ENCODE data around the gene SYDE2. TPM values are rescaled to one million over a fixed set of nuclear protein-coding genes. Genes with fewer than 3 reads are reported as not detected.

The SYDE2 gene
- total and polyA plus RNA-seq, 2 experiments from 2014 or later = 5.8 to 20.1 TPM

DNA sequence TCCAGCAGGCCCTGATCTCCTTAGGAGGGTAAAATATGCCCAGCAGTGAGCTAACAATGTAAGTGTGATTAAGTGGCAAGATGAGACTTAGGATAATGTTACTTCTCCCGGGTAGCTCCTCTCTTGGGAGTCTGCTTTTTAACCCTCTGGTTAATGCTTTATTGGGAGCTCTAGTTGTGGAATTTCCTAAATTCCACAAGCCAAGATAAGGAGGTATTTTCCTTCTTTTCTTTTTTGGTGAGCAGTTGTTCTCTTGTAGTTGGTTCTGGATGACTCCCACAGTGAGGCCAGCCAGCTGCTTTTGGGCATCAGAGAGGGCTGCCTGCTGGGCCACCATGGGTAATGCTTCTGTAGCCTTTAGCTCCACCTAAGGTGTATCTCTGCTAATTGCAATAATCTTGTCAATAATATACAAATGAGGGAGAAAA is 39.4 kb upstream of the SYDE2 start:
- ATAC-seq (peak; percentile 95), DNase-seq (ENCODE audit: low spot score) (peak; percentile 69)
- H2AFZ ChIP-seq = peak overlapping the region; percentile 75; the same call in 1 of the 2 replicates
- Mint-ChIP-seq H3K9me3 (no peaks in the 10 kb centered on the region), H3K4me1 (peaks cover 26% of the 10 kb centered on the region), H3K27me3 (ENCODE audit: insufficient read depth, low read depth, poor library complexity) (no peaks in the 10 kb centered on the region), H3K36me3 (ENCODE audit: low read depth) (no peaks in the 10 kb centered on the region), H3K27ac (no peak overlapping the region), H3K4me3 (no peak overlapping the region)
- H3K27me3 ChIP-seq (ENCODE audit: insufficient read depth) = no peaks in the 10 kb centered on the region
- no peaks in the 10 kb centered on the region for H3K36me3 ChIP-seq (ENCODE audit: insufficient read depth)
- H4K20me1 ChIP-seq (replicated peaks; ENCODE audit: insufficient read depth) = no peaks in the 10 kb centered on the region
- TF ChIP-seq, protein P1, sequence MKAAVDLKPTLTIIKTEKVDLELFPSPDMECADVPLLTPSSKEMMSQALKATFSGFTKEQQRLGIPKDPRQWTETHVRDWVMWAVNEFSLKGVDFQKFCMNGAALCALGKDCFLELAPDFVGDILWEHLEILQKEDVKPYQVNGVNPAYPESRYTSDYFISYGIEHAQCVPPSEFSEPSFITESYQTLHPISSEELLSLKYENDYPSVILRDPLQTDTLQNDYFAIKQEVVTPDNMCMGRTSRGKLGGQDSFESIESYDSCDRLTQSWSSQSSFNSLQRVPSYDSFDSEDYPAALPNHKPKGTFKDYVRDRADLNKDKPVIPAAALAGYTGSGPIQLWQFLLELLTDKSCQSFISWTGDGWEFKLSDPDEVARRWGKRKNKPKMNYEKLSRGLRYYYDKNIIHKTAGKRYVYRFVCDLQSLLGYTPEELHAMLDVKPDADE (IDR thresholded peaks at IDR 0.05) = no peak
- TF ChIP-seq, protein P2, sequence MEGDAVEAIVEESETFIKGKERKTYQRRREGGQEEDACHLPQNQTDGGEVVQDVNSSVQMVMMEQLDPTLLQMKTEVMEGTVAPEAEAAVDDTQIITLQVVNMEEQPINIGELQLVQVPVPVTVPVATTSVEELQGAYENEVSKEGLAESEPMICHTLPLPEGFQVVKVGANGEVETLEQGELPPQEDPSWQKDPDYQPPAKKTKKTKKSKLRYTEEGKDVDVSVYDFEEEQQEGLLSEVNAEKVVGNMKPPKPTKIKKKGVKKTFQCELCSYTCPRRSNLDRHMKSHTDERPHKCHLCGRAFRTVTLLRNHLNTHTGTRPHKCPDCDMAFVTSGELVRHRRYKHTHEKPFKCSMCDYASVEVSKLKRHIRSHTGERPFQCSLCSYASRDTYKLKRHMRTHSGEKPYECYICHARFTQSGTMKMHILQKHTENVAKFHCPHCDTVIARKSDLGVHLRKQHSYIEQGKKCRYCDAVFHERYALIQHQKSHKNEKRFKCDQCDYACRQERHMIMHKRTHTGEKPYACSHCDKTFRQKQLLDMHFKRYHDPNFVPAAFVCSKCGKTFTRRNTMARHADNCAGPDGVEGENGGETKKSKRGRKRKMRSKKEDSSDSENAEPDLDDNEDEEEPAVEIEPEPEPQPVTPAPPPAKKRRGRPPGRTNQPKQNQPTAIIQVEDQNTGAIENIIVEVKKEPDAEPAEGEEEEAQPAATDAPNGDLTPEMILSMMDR (conservative IDR thresholded peaks at IDR 0.05; ENCODE audit: low read depth in 2 of 2) = peak; percentile 56 to 71
- no peak for TF ChIP-seq EZH2 (IDR thresholded peaks at IDR 0.05; ENCODE audit: low read depth, unreplicated experiment)
- no peak overlapping the region for H3K27ac ChIP-seq (ENCODE audit: low read depth)
- H3K4me3 ChIP-seq = no peak overlapping the region
- H3K4me1 ChIP-seq (ENCODE audit: insufficient read depth) = peaks cover 6% of the 10 kb centered on the region; the same call in 1 of the 2 replicates
- no peaks in the 10 kb centered on the region for H3F3A ChIP-seq (replicated peaks; ENCODE audit: low read depth)
- H3K79me2 ChIP-seq (replicated peaks; ENCODE audit: insufficient read depth) = no peaks in the 10 kb centered on the region
- H3K4me2 ChIP-seq = no peak overlapping the region
- H3K9me2 ChIP-seq (ENCODE audit: insufficient read depth) = no peaks in the 10 kb centered on the region

DNA sequence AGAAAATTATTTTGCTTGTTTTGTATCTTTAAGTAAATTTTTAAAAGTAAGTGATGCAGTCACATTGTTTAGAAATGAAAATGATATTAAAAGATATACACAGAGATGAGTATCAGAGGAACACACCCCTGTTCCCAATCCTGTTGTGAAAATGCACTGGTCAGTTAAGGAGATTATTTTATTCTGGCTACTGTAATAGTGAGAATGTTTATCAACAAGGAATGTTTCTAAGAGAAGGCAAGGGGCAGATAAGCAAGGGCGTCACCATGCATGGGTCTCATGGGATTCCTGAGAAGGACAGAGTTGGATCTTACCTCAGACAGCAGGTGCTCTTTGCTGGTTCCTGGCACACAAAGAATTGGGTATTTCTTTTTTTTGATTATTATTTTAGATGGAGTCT is 36.8 kb upstream of the SYDE2 start:
- no peak overlapping the region for H2AFZ ChIP-seq
- no peaks in the 10 kb centered on the region for H3F3A ChIP-seq (replicated peaks; ENCODE audit: low read depth)
- no peak overlapping the region for H3K4me3 Mint-ChIP-seq
- no peaks in the 10 kb centered on the region for H3K36me3 ChIP-seq (ENCODE audit: insufficient read depth)
- H3K79me2 ChIP-seq (replicated peaks; ENCODE audit: insufficient read depth) = no peaks in the 10 kb centered on the region
- no peaks in the 10 kb centered on the region for H3K27me3 Mint-ChIP-seq (ENCODE audit: insufficient read depth, low read depth, poor library complexity)
- no peaks in the 10 kb centered on the region for H3K36me3 Mint-ChIP-seq (ENCODE audit: low read depth)
- no peak overlapping the region for H3K4me2 ChIP-seq
- DNase-seq (ENCODE audit: low spot score) (no peak), ATAC-seq (no peak)
- peaks cover 11% of the 10 kb centered on the region for H3K4me1 Mint-ChIP-seq
- no peaks in the 10 kb centered on the region for H3K9me3 Mint-ChIP-seq
- H3K4me1 ChIP-seq (ENCODE audit: insufficient read depth) = no peaks in the 10 kb centered on the region
- no peaks in the 10 kb centered on the region for H3K27me3 ChIP-seq (ENCODE audit: insufficient read depth)
- no peak overlapping the region for H3K27ac Mint-ChIP-seq
- no peaks in the 10 kb centered on the region for H3K9me2 ChIP-seq (ENCODE audit: insufficient read depth)
- H3K4me3 ChIP-seq = no peak overlapping the region
- H3K27ac ChIP-seq (ENCODE audit: low read depth) = no peak overlapping the region
- no peaks in the 10 kb centered on the region for H4K20me1 ChIP-seq (replicated peaks; ENCODE audit: insufficient read depth)
- TF ChIP-seq POLR2AphosphoS5 (IDR thresholded peaks at IDR 0.05; ENCODE audit: low read depth) (no peak), EZH2phosphoT487 (IDR thresholded peaks at IDR 0.05; ENCODE audit: unreplicated experiment) (no peak), STAT1 (IDR thresholded peaks at IDR 0.05; ENCODE audit: unreplicated experiment) (no peak), NANOG (IDR thresholded peaks at IDR 0.05; ENCODE audit: borderline replicate concordance) (no peak), ZNF331 (CRISPR knock-in tag; IDR thresholded peaks at IDR 0.05; ENCODE audit: low read depth) (no peak), JUNB (IDR thresholded peaks at IDR 0.05; ENCODE audit: unreplicated experiment) (no peak)
- TF ChIP-seq, protein P2 (conservative IDR thresholded peaks at IDR 0.05; ENCODE audit: low read depth in 2 of 2) = no peak
- TF ChIP-seq, protein P3, sequence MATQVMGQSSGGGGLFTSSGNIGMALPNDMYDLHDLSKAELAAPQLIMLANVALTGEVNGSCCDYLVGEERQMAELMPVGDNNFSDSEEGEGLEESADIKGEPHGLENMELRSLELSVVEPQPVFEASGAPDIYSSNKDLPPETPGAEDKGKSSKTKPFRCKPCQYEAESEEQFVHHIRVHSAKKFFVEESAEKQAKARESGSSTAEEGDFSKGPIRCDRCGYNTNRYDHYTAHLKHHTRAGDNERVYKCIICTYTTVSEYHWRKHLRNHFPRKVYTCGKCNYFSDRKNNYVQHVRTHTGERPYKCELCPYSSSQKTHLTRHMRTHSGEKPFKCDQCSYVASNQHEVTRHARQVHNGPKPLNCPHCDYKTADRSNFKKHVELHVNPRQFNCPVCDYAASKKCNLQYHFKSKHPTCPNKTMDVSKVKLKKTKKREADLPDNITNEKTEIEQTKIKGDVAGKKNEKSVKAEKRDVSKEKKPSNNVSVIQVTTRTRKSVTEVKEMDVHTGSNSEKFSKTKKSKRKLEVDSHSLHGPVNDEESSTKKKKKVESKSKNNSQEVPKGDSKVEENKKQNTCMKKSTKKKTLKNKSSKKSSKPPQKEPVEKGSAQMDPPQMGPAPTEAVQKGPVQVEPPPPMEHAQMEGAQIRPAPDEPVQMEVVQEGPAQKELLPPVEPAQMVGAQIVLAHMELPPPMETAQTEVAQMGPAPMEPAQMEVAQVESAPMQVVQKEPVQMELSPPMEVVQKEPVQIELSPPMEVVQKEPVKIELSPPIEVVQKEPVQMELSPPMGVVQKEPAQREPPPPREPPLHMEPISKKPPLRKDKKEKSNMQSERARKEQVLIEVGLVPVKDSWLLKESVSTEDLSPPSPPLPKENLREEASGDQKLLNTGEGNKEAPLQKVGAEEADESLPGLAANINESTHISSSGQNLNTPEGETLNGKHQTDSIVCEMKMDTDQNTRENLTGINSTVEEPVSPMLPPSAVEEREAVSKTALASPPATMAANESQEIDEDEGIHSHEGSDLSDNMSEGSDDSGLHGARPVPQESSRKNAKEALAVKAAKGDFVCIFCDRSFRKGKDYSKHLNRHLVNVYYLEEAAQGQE (IDR thresholded peaks at IDR 0.05; ENCODE audit: unreplicated experiment) = no peak

Measured in GM23338 (cell line).